ENCODE results near the gene CA10. TPM values are rescaled to one million over a fixed set of nuclear protein-coding genes. Genes with fewer than 3 reads are reported as not detected.

CA10 gene
- total and polyA plus RNA-seq, 2 donors (not counting 1 experiment from before 2014, with no cell fraction given): not detected

DNA sequence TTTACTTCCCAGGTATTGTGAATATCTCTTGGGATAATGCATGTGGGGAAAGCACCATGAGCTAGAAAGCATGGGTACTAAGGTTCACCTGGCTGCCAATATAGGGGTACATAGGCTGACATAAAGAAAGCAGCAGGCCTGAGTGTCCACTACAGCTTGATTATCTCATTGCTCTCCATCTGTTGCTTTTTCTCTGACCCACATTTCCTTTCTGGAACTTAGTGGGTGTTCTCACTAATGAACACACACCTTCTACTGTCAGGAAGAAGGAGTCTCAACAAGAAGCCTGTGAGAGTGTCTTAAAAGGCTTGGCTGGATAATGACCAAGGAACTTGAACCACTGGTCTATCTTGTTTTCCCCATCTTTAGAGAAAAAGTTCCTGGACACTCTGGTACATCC, 62.5 kb downstream of the CA10 start:
- Histone ChIP-seq H3K4me3 (replicated peaks in 1 of 4; ENCODE audit: control extremely low read depth in 1 of 4, insufficient read depth in 1 of 4, low read depth in 3 of 4, low read length in 4 of 4) (no peak overlapping the region), H3K79me2 (ENCODE audit: control insufficient read depth, insufficient read depth, low read length) (no peaks in the 10 kb centered on the region), H2AFZ (ENCODE audit: low read length) (no peak overlapping the region), H3K27ac (ENCODE audit: insufficient read depth, low read length) (no peak overlapping the region), H3K9me3 (ENCODE audit: control insufficient read depth, insufficient read depth, low read depth, low read length) (no peaks in the 10 kb centered on the region), H3K4me2 (ENCODE audit: extremely low read depth, insufficient read depth, low read length) (no peak overlapping the region), H3K4me1 (ENCODE audit: control insufficient read depth, extremely low read depth, insufficient read depth, low read length) (no peaks in the 10 kb centered on the region), H3K27me3 (ENCODE audit: control insufficient read depth, insufficient read depth, low read length) (no peaks in the 10 kb centered on the region), H3K9ac (ENCODE audit: insufficient read depth, low read length) (no peak overlapping the region), H4K20me1 (ENCODE audit: control insufficient read depth, extremely low read depth, insufficient read depth, low read length) (no peaks in the 10 kb centered on the region), H3K36me3 (ENCODE audit: control insufficient read depth, insufficient read depth, low read length) (no peaks in the 10 kb centered on the region)
- no peak for TF ChIP-seq EZH2 (IDR thresholded peaks at IDR 0.05; ENCODE audit: low read length, missing control alignments)
- TF ChIP-seq, protein P1, sequence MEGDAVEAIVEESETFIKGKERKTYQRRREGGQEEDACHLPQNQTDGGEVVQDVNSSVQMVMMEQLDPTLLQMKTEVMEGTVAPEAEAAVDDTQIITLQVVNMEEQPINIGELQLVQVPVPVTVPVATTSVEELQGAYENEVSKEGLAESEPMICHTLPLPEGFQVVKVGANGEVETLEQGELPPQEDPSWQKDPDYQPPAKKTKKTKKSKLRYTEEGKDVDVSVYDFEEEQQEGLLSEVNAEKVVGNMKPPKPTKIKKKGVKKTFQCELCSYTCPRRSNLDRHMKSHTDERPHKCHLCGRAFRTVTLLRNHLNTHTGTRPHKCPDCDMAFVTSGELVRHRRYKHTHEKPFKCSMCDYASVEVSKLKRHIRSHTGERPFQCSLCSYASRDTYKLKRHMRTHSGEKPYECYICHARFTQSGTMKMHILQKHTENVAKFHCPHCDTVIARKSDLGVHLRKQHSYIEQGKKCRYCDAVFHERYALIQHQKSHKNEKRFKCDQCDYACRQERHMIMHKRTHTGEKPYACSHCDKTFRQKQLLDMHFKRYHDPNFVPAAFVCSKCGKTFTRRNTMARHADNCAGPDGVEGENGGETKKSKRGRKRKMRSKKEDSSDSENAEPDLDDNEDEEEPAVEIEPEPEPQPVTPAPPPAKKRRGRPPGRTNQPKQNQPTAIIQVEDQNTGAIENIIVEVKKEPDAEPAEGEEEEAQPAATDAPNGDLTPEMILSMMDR (conservative IDR thresholded peaks at IDR 0.05 in 1 of 2, IDR thresholded peaks at IDR 0.05 in 1 of 2; ENCODE audit: low read depth in 1 of 2, low read length in 2 of 2): no peak
- DNase-seq (ENCODE audit: low read depth in 2 of 2): no peak

DNA sequence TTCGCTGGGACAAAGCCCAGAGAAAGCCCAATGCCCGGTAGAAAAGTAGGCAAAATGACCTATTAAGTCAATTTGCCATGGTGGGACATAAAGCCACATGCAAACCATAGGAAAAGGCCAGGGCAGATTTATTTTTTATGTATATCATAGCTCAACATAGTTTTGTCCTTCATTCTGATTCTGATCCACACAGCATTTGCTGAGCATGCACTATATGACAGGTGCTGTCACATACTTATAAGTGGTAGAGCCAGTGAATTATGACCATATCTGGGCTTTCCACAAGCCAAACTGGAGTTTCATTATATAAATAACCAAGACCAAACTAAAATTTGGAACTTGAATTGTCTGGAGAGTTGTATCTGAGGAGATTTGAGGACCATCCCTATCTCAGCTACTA, 74.3 kb downstream of the CA10 start:
- no peak for TF ChIP-seq EZH2 (IDR thresholded peaks at IDR 0.05; ENCODE audit: low read length, missing control alignments)
- TF ChIP-seq, protein P1 (conservative IDR thresholded peaks at IDR 0.05 in 1 of 2, IDR thresholded peaks at IDR 0.05 in 1 of 2; ENCODE audit: low read depth in 1 of 2, low read length in 2 of 2): no peak
- Histone ChIP-seq H3K27ac (ENCODE audit: insufficient read depth, low read length) (no peak overlapping the region), H3K4me3 (replicated peaks in 1 of 4; ENCODE audit: control extremely low read depth in 1 of 4, insufficient read depth in 1 of 4, low read depth in 3 of 4, low read length in 4 of 4) (no peak overlapping the region)

DNA sequence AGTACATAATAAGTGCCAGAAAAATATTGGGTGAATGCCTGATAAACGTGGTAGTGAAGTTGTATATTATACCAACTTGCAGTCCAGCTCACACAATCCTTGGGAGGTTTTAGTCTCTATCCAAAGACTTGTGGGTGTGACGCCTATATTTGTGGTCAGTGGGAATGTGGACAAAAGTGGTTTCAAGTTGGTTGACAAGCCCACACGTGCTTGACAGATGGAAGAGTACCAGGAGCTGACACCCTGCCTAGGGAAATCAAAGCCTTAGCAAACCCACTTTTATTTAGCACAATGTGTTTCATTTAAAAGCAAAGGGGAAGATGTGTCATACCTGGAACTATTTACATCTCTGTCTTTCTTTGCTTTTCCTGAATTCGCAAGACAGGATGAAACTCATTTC, 79.0 kb downstream of the CA10 start:
- Histone ChIP-seq H3K9me3 (ENCODE audit: control insufficient read depth, insufficient read depth, low read depth, low read length) (no peaks in the 10 kb centered on the region), H2AFZ (ENCODE audit: low read length) (no peak overlapping the region), H3K4me1 (ENCODE audit: control insufficient read depth, extremely low read depth, insufficient read depth, low read length) (no peaks in the 10 kb centered on the region), H3K4me2 (ENCODE audit: extremely low read depth, insufficient read depth, low read length) (no peak overlapping the region), H3K4me3 (replicated peaks in 1 of 4; ENCODE audit: control extremely low read depth in 1 of 4, insufficient read depth in 1 of 4, low read depth in 3 of 4, low read length in 4 of 4) (no peak overlapping the region), H3K79me2 (ENCODE audit: control insufficient read depth, insufficient read depth, low read length) (no peaks in the 10 kb centered on the region), H3K27me3 (ENCODE audit: control insufficient read depth, insufficient read depth, low read length) (no peaks in the 10 kb centered on the region), H3K9ac (ENCODE audit: insufficient read depth, low read length) (no peak overlapping the region), H3K36me3 (ENCODE audit: control insufficient read depth, insufficient read depth, low read length) (no peaks in the 10 kb centered on the region), H3K27ac (ENCODE audit: insufficient read depth, low read length) (no peak overlapping the region), H4K20me1 (ENCODE audit: control insufficient read depth, extremely low read depth, insufficient read depth, low read length) (no peaks in the 10 kb centered on the region)
- TF ChIP-seq EZH2 (IDR thresholded peaks at IDR 0.05; ENCODE audit: low read length, missing control alignments): no peak
- TF ChIP-seq, protein P1 (conservative IDR thresholded peaks at IDR 0.05 in 1 of 2, IDR thresholded peaks at IDR 0.05 in 1 of 2; ENCODE audit: low read depth in 1 of 2, low read length in 2 of 2): no peak
- DNase-seq (ENCODE audit: low read depth in 2 of 2): no peak

More for the DNA sequence above, 74.3 kb downstream of the CA10 start:
- Histone ChIP-seq H3K27me3 (ENCODE audit: control insufficient read depth, insufficient read depth, low read length) (no peaks in the 10 kb centered on the region), H3K36me3 (ENCODE audit: control insufficient read depth, insufficient read depth, low read length) (no peaks in the 10 kb centered on the region), H3K4me2 (ENCODE audit: extremely low read depth, insufficient read depth, low read length) (no peak overlapping the region), H4K20me1 (ENCODE audit: control insufficient read depth, extremely low read depth, insufficient read depth, low read length) (no peaks in the 10 kb centered on the region), H3K4me1 (ENCODE audit: control insufficient read depth, extremely low read depth, insufficient read depth, low read length) (no peaks in the 10 kb centered on the region), H3K9me3 (ENCODE audit: control insufficient read depth, insufficient read depth, low read depth, low read length) (no peaks in the 10 kb centered on the region), H3K79me2 (ENCODE audit: control insufficient read depth, insufficient read depth, low read length) (no peaks in the 10 kb centered on the region), H3K9ac (ENCODE audit: insufficient read depth, low read length) (no peak overlapping the region), H2AFZ (ENCODE audit: low read length) (no peak overlapping the region)
- DNase-seq (ENCODE audit: low read depth in 2 of 2): no peak
